ENCODE measurements around the gene TSHZ2. TPM values are rescaled to one million over a fixed set of nuclear protein-coding genes. Genes with fewer than 3 reads are reported as not detected.

Gene TSHZ2
- total and polyA plus RNA-seq, 4 donors = 0.93 to 8.8 (median 3.8) TPM

- TF ChIP-seq CTCF (IDR thresholded peaks at IDR 0.05; ENCODE audit: control extremely low read depth, extremely low read depth) = no peak
Observed at GRCh38 chr20:53016534-53017042, 44.4 kb downstream of the TSHZ2 start.

GRCh38 chr20:53017206-53017605, 45.0 kb downstream of the TSHZ2 start:
- Histone ChIP-seq H3K4me3 (no peak overlapping the region), H3K27ac (ENCODE audit: low read depth in 1 of 2, low read length in 1 of 2) (no peak overlapping the region), H3K27me3 (ENCODE audit: control insufficient read depth in 3 of 3, insufficient read depth in 3 of 3, low read length in 2 of 3) (no peaks in the 10 kb centered on the region), H3K9me3 (ENCODE audit: control insufficient read depth in 4 of 4, insufficient read depth in 3 of 4, low read length in 3 of 4) (peaks cover 0 to 3% (median 1%) of the 10 kb centered on the region in 4 donors), H3K4me1 (ENCODE audit: control insufficient read depth in 5 of 5, insufficient read depth in 5 of 5, low read length in 5 of 5) (peaks cover 0 to 18% (median 0%) of the 10 kb centered on the region in 5 donors), H3K9ac (ENCODE audit: insufficient read depth in 1 of 2, low read length in 2 of 2) (no peak overlapping the region), H3K36me3 (ENCODE audit: control insufficient read depth in 4 of 4, insufficient read depth in 4 of 4, low read length in 4 of 4) (no peaks in the 10 kb centered on the region)
- no peak for TF ChIP-seq CTCF (IDR thresholded peaks at IDR 0.05; ENCODE audit: control extremely low read depth, extremely low read depth)
- WGBS, 2 donors = 80 to 86% methylated on average over 4 of the region's 4 CpGs
- DNase-seq (peak in 2 of 3 donors; percentile 48 to 63), ATAC-seq (ENCODE audit: insufficient read depth, low FRiP score) (no peak)

More at GRCh38 chr20:53016534-53017042, 44.4 kb downstream of the TSHZ2 start:
- Histone ChIP-seq H3K36me3 (ENCODE audit: control insufficient read depth in 4 of 4, insufficient read depth in 4 of 4, low read length in 4 of 4) (no peaks in the 10 kb centered on the region), H3K4me1 (ENCODE audit: control insufficient read depth in 5 of 5, insufficient read depth in 5 of 5, low read length in 5 of 5) (peaks cover 0 to 18% (median 0%) of the 10 kb centered on the region in 5 donors), H3K27ac (ENCODE audit: low read depth in 1 of 2, low read length in 1 of 2) (no peak overlapping the region), H3K9ac (ENCODE audit: insufficient read depth in 1 of 2, low read length in 2 of 2) (no peak overlapping the region), H3K4me3 (no peak overlapping the region), H3K9me3 (ENCODE audit: control insufficient read depth in 4 of 4, insufficient read depth in 3 of 4, low read length in 3 of 4) (peaks cover 0 to 3% (median 1%) of the 10 kb centered on the region in 4 donors), H3K27me3 (ENCODE audit: control insufficient read depth in 3 of 3, insufficient read depth in 3 of 3, low read length in 2 of 3) (no peaks in the 10 kb centered on the region)
- no peak for ATAC-seq (ENCODE audit: insufficient read depth, low FRiP score)
- DNase-seq = no peak
- WGBS, 2 donors = 90% methylated on average over 5 of the region's 5 CpGs

GRCh38 chr20:53019464-53019863, 47.3 kb downstream of the TSHZ2 start:
- ATAC-seq (ENCODE audit: insufficient read depth, low FRiP score) (no peak), DNase-seq (no peak)
- Histone ChIP-seq H3K9me3 (ENCODE audit: control insufficient read depth in 4 of 4, insufficient read depth in 3 of 4, low read length in 3 of 4) (peaks cover 0 to 3% (median 0%) of the 10 kb centered on the region in 4 donors), H3K4me3 (no peak overlapping the region), H3K9ac (ENCODE audit: insufficient read depth in 1 of 2, low read length in 2 of 2) (no peak overlapping the region), H3K4me1 (ENCODE audit: control insufficient read depth in 5 of 5, insufficient read depth in 5 of 5, low read length in 5 of 5) (peaks cover 0 to 24% (median 0%) of the 10 kb centered on the region in 5 donors), H3K36me3 (ENCODE audit: control insufficient read depth in 4 of 4, insufficient read depth in 4 of 4, low read length in 4 of 4) (no peaks in the 10 kb centered on the region), H3K27me3 (ENCODE audit: control insufficient read depth in 3 of 3, insufficient read depth in 3 of 3, low read length in 2 of 3) (no peaks in the 10 kb centered on the region), H3K27ac (ENCODE audit: low read depth in 1 of 2, low read length in 1 of 2) (no peak overlapping the region)
- TF ChIP-seq CTCF (IDR thresholded peaks at IDR 0.05; ENCODE audit: control extremely low read depth, extremely low read depth) = no peak
- WGBS, 2 donors = 81 to 85% methylated on average over 6 of the region's 6 CpGs

- Histone ChIP-seq H3K4me1 (ENCODE audit: control insufficient read depth in 5 of 5, insufficient read depth in 5 of 5, low read length in 5 of 5) (peaks cover 0 to 24% (median 0%) of the 10 kb centered on the region in 5 donors), H3K4me3 (no peak overlapping the region), H3K9ac (ENCODE audit: insufficient read depth in 1 of 2, low read length in 2 of 2) (no peak overlapping the region), H3K27ac (ENCODE audit: low read depth in 1 of 2, low read length in 1 of 2) (no peak overlapping the region), H3K27me3 (ENCODE audit: control insufficient read depth in 3 of 3, insufficient read depth in 3 of 3, low read length in 2 of 3) (no peaks in the 10 kb centered on the region), H3K9me3 (ENCODE audit: control insufficient read depth in 4 of 4, insufficient read depth in 3 of 4, low read length in 3 of 4) (no peaks in the 10 kb centered on the region), H3K36me3 (ENCODE audit: control insufficient read depth in 4 of 4, insufficient read depth in 4 of 4, low read length in 4 of 4) (no peaks in the 10 kb centered on the region)
- DNase-seq = no peak
- no peak for TF ChIP-seq CTCF (IDR thresholded peaks at IDR 0.05; ENCODE audit: control extremely low read depth, extremely low read depth)
- no peak for ATAC-seq (ENCODE audit: insufficient read depth, low FRiP score)
- WGBS, 2 donors = 66 to 74% methylated on average over 4 of the region's 4 CpGs
Observed at GRCh38 chr20:53020376-53020775, 48.2 kb downstream of the TSHZ2 start.
